Vagina (tissue), 2 donors: ENCODE results near the gene MYH8.

Source experiments
- POLR2A ChIP-seq, 2 donors: fragments of 450-650 bp; IDR thresholded peaks; one replicate each; pipeline ENCODE4 v1.6.1; 2017; ENCODE audit warnings: antibody characterized with exemption in 2 of 2, mild to moderate bottlenecking in 2 of 2, moderate library complexity in 2 of 2
- TF ChIP-seq, protein P1 (sequence below), 3 experiments: fragments of 450-650 bp in 2 of 3; fragments of 200-600 bp in 1 of 3; sonication (generic) in 1 of 3; IDR thresholded peaks; one replicate each; pipeline ENCODE4 v1.5.1; 2017 to 2019; ENCODE audit warnings: antibody characterized with exemption in 3 of 3, mild to moderate bottlenecking in 2 of 3, moderate library complexity in 2 of 3

DNA sequence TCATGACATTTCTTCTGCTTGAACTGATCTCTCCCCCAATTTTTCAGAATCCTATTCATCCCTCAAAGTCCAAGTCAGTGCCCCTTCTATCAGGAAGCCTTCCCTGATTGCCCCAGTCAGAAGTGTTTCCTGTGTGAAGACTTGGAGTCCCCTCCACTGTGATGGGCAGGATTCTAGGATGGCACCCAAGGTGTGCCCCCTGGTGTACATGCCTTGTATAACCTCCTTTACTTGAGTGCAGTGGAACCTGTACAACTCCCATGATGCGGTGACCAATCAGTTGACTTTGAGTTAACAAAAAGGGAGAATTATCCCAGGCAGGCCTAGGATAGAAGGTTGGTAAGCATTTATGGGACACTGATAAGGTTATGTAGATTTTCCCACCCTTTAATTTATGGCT lies 72.3 kb downstream of the MYH8 start:
- TF ChIP-seq, protein P1, sequence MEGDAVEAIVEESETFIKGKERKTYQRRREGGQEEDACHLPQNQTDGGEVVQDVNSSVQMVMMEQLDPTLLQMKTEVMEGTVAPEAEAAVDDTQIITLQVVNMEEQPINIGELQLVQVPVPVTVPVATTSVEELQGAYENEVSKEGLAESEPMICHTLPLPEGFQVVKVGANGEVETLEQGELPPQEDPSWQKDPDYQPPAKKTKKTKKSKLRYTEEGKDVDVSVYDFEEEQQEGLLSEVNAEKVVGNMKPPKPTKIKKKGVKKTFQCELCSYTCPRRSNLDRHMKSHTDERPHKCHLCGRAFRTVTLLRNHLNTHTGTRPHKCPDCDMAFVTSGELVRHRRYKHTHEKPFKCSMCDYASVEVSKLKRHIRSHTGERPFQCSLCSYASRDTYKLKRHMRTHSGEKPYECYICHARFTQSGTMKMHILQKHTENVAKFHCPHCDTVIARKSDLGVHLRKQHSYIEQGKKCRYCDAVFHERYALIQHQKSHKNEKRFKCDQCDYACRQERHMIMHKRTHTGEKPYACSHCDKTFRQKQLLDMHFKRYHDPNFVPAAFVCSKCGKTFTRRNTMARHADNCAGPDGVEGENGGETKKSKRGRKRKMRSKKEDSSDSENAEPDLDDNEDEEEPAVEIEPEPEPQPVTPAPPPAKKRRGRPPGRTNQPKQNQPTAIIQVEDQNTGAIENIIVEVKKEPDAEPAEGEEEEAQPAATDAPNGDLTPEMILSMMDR (IDR thresholded peaks at IDR 0.05), result no peak
- no peak for TF ChIP-seq POLR2A (IDR thresholded peaks at IDR 0.05)
